GM12892 (cell line): ENCODE results near the gene DDA1.

Source experiments
- DNase-seq: peaks from one replicate; pipeline ENCODE4 v3.0.0; 2011; ENCODE audit not compliant: insufficient read length
- FAIRE-seq: peaks from 2 replicates; lab custom pipeline; 2011; peaks lifted over from hg19 to GRCh38; lab: Jason Lieb, UNC
- POLR2A ChIP-seq: IDR thresholded peaks from 2 replicates; pipeline ENCODE4 v1.6.1; 2011; ENCODE audit warnings: low read depth, low read length, control low read depth
- POLR2AphosphoS5 ChIP-seq: IDR thresholded peaks from 2 replicates; pipeline ENCODE4 v1.6.1; 2011; ENCODE audit warnings: low read depth, low read length, control low read depth
- TAF1 ChIP-seq: IDR thresholded peaks from 2 replicates; pipeline ENCODE4 v1.6.1; 2011; ENCODE audit warnings: low read depth, mild to moderate bottlenecking, control low read depth, low read length, borderline replicate concordance

Gene DDA1

GRCh38 chr19:17336872-17337674 is 27.7 kb downstream of the DDA1 start, which contains the start of gene GTPBP3:
GTPBP3 (plus strand) TSS chr19:17337553; CDS start chr19:17337612, 59 bp downstream.
- FAIRE-seq (peak; percentile 100), DNase-seq (peak; percentile 96)
- TF ChIP-seq TAF1 (0 out of 2 replicates have a peak, but pooled peaks have one; percentile 65), POLR2AphosphoS5 (peak; percentile 52; the same call in 1 of the 2 replicates), POLR2A (peak; percentile 79)

GRCh38 chr19:17337675-17338432 is 28.5 kb downstream of the DDA1 start:
- FAIRE-seq (no peak), DNase-seq (peak; percentile 62)
- no peak for TF ChIP-seq TAF1
- no peak for TF ChIP-seq POLR2A
- TF ChIP-seq POLR2AphosphoS5, result no peak

- TF ChIP-seq TAF1, result no peak
- no peak for TF ChIP-seq POLR2AphosphoS5
- FAIRE-seq (no peak), DNase-seq (no peak)
Measured at GRCh38 chr19:17338433-17339078, 29.2 kb downstream of the DDA1 start.

GRCh38 chr19:17339088-17339741 is 29.9 kb downstream of the DDA1 start:
- FAIRE-seq, result no peak
- DNase-seq, result no peak
- TF ChIP-seq POLR2A (no peak), TAF1 (no peak), POLR2AphosphoS5 (no peak)

GRCh38 chr19:17340302-17340870 is 31.0 kb downstream of the DDA1 start:
- FAIRE-seq, result no peak
- DNase-seq, result no peak
- TF ChIP-seq POLR2A, result no peak
- TF ChIP-seq POLR2AphosphoS5, result no peak
- TF ChIP-seq TAF1, result no peak

- no peak for FAIRE-seq
- DNase-seq, result no peak
Measured at GRCh38 chr19:17340871-17341357, 31.6 kb downstream of the DDA1 start.

GRCh38 chr19:17341386-17341785 is 32.0 kb downstream of the DDA1 start:
- DNase-seq (no peak), FAIRE-seq (no peak)
- no peak for TF ChIP-seq POLR2A
- TF ChIP-seq TAF1, result no peak
- no peak for TF ChIP-seq POLR2AphosphoS5

More at GRCh38 chr19:17340871-17341357, 31.6 kb downstream of the DDA1 start:
- TF ChIP-seq POLR2A (no peak), TAF1 (no peak), POLR2AphosphoS5 (no peak)

GRCh38 chr19:17341845-17342244 is 32.5 kb downstream of the DDA1 start:
- no peak for FAIRE-seq
- no peak for TF ChIP-seq TAF1
- no peak for TF ChIP-seq POLR2AphosphoS5
- no peak for TF ChIP-seq POLR2A
- no peak for DNase-seq

- FAIRE-seq (peak; percentile 98), DNase-seq (peak; percentile 88)
- no peak for TF ChIP-seq POLR2A
- TF ChIP-seq POLR2AphosphoS5, result no peak
Measured at GRCh38 chr19:17346109-17346671, 36.8 kb downstream of the DDA1 start.

GRCh38 chr19:17347361-17347760 is 38.0 kb downstream of the DDA1 start:
- no peak for TF ChIP-seq POLR2A
- no peak for TF ChIP-seq POLR2AphosphoS5
- TF ChIP-seq TAF1, result no peak
- no peak for FAIRE-seq

More at GRCh38 chr19:17347361-17347760, 38.0 kb downstream of the DDA1 start:
- no peak for DNase-seq
